ENCODE measurements around the gene GFRAL.

DNA sequence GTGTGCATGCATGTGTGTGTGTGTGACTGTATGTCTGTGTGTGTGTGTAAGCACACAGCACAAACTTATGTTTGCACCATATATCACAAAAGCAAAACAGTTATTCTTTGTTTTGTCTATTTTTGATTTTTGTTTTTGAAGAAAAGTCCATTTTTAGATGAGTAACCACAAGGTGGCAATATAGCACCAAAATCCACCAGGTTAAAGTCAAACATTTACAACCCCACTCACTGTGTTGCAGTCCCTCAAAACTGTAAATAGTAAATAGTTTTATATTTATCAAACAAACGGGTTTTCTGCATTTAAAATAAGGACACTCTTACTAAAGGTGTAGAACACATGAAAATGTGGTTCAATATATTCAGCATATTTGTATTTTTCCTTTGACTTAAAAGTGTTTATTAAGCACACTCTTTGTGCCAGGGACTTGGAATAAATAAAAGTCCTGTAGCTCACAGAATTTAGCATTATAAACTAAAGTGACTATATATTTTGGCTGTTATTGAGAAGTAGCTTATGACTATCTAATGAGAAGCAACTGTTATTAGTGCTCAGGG, 118.5 kb downstream of the GFRAL start:
- TF ChIP-seq EZH2 (IDR thresholded peaks at IDR 0.05) (no peak), POLR2AphosphoS5 (IDR thresholded peaks at IDR 0.05; ENCODE audit: borderline replicate concordance, low read depth, low read length) (no peak)

Measured in SK-N-MC (cell line).